PFSK-1 (cell line): ENCODE results near the gene COP1.

Experiments used
- FOXP2 ChIP-seq: optimal IDR thresholded peaks from 2 replicates; pipeline ENCODE3; 2011; ENCODE audit warnings: borderline replicate concordance, control low read depth, inconsistent platforms; ENCODE audit not compliant: insufficient read depth; ENCODE audit errors: extremely low read length, extremely low read depth
- POLR2AphosphoS5 ChIP-seq: IDR thresholded peaks from 2 replicates; pipeline ENCODE4 v1.6.1; 2012; ENCODE audit warnings: low read depth, mild to moderate bottlenecking, control low read depth, low read length, moderate library complexity
- REST ChIP-seq, 2 experiments: IDR thresholded peaks; 2 replicates each; pipeline versions ENCODE4 v1.6.1 to v1.8.0; 2011 to 2012; ENCODE audit warnings: low read depth in 2 of 2, low read length in 2 of 2, control low read depth in 1 of 2, inconsistent platforms in 1 of 2, mild to moderate bottlenecking in 1 of 2, moderate library complexity in 1 of 2; ENCODE audit not compliant: insufficient read depth in 1 of 2
- SIN3A ChIP-seq: IDR thresholded peaks from 2 replicates; pipeline ENCODE4 v1.6.1; 2012; ENCODE audit warnings: mild to moderate bottlenecking, low read length, moderate library complexity, borderline replicate concordance; ENCODE audit not compliant: insufficient read depth
- TAF1 ChIP-seq: IDR thresholded peaks from 2 replicates; pipeline ENCODE4 v1.6.1; 2012; ENCODE audit warnings: low read length, control low read depth, borderline replicate concordance; ENCODE audit not compliant: insufficient read depth

The COP1 gene

GRCh38 chr1:175936736-175937135 is 270.4 kb downstream of the COP1 start:
- no peak for TF ChIP-seq POLR2AphosphoS5
- no peak for TF ChIP-seq REST (IDR thresholded peaks at IDR 0.05; ENCODE audit: insufficient read depth in 1 of 2, low read depth in 2 of 2, low read length in 2 of 2)
- no peak for TF ChIP-seq TAF1

- TF ChIP-seq FOXP2 = no peak
- no peak for TF ChIP-seq POLR2AphosphoS5
- no peak for TF ChIP-seq SIN3A
- no peak for TF ChIP-seq TAF1
- no peak for TF ChIP-seq REST (IDR thresholded peaks at IDR 0.05; ENCODE audit: insufficient read depth in 1 of 2, low read depth in 2 of 2, low read length in 2 of 2)
Measured at GRCh38 chr1:175935566-175936115, 271.4 kb downstream of the COP1 start.

- no peak for TF ChIP-seq REST (IDR thresholded peaks at IDR 0.05; ENCODE audit: insufficient read depth in 1 of 2, low read depth in 2 of 2, low read length in 2 of 2)
- no peak for TF ChIP-seq TAF1
- no peak for TF ChIP-seq SIN3A
- no peak for TF ChIP-seq POLR2AphosphoS5
- no peak for TF ChIP-seq FOXP2
Measured at GRCh38 chr1:175935166-175935565, 271.9 kb downstream of the COP1 start.

- TF ChIP-seq TAF1 (no peak), FOXP2 (no peak), REST (IDR thresholded peaks at IDR 0.05; ENCODE audit: insufficient read depth in 1 of 2, low read depth in 2 of 2, low read length in 2 of 2) (no peak), POLR2AphosphoS5 (no peak), SIN3A (no peak)
Measured at GRCh38 chr1:175933801-175934200, 273.3 kb downstream of the COP1 start.

- TF ChIP-seq SIN3A = no peak
- TF ChIP-seq REST (IDR thresholded peaks at IDR 0.05; ENCODE audit: insufficient read depth in 1 of 2, low read depth in 2 of 2, low read length in 2 of 2) = no peak
- no peak for TF ChIP-seq POLR2AphosphoS5
- TF ChIP-seq FOXP2 = no peak
- TF ChIP-seq TAF1 = no peak
Measured at GRCh38 chr1:175927944-175928343, 279.1 kb downstream of the COP1 start.
